ENCODE measurements around the gene ACAA1. TPM values are rescaled to one million over a fixed set of nuclear protein-coding genes. Genes with fewer than 3 reads are reported as not detected.
"Not testable (repeated sequence)": the region's sequence is repeated elsewhere in the genome, so short reads cannot be mapped to it uniquely, and the experiment has no call there.

The ACAA1 gene
- polyA plus RNA-seq, 1 experiment: 47.6 TPM

DNA sequence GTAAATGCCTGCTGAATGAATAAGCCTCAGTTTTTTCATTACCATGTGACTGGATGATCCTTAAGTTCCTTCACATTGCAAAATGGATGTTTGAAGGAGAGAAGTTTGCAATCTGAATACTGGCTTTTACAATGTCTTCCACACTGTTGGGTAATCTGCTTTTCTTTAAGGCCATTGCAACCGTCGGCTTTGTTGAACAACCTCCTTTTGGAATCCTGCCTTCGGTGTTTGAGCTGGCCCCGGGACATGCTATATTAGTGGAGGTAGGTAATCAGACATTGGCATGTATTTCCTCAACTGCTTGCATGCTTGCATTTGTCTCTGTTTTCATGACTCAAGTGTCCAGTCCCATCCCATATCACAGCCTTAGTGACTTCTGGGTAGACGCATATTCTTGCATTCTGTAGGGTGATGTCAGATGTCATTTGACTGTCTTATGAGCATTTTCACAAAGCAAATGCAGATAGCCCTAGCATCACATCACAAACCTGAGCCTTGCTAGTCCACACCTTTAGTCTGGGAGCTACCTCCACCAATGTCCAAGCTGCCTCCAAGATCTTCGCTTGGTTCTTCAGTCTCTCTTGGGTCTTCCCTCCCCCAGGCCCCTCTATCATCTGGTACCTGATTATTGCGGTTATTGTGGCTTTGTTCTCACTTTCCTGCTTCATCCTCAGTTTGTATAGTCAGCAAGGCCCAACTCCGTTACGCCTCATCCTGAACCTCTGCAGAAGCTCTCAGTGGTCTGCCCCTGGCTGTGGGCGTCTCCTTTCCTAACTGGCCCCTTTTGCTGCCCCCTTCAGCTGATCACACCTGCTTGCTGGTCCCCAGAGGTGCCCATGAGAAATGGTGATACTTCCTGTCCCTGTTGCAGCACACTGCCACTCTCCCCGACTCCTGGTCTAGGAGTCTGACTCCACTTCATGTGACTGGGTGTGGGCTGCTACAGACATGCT is 48.5 kb downstream of the ACAA1 start:
- H3K27me3 ChIP-seq (ENCODE audit: control insufficient read depth, insufficient read depth, low read length): peaks cover 8% of the 10 kb centered on the region
- no peak for DNase-seq (ENCODE audit: low read depth, low spot score)
- H3K27ac ChIP-seq (ENCODE audit: low read depth, low read length): no peak overlapping the region
- ChIA-PET CTCF (no interaction called here), POLR2A (no interaction called here)
- H3K9me3 ChIP-seq (ENCODE audit: control insufficient read depth, insufficient read depth, low read length): peaks cover 5% of the 10 kb centered on the region; the same call in 1 of the 2 replicates
- H3K4me3 ChIP-seq (ENCODE audit: low read depth, low read length): no peak overlapping the region
- TF ChIP-seq, protein P1, sequence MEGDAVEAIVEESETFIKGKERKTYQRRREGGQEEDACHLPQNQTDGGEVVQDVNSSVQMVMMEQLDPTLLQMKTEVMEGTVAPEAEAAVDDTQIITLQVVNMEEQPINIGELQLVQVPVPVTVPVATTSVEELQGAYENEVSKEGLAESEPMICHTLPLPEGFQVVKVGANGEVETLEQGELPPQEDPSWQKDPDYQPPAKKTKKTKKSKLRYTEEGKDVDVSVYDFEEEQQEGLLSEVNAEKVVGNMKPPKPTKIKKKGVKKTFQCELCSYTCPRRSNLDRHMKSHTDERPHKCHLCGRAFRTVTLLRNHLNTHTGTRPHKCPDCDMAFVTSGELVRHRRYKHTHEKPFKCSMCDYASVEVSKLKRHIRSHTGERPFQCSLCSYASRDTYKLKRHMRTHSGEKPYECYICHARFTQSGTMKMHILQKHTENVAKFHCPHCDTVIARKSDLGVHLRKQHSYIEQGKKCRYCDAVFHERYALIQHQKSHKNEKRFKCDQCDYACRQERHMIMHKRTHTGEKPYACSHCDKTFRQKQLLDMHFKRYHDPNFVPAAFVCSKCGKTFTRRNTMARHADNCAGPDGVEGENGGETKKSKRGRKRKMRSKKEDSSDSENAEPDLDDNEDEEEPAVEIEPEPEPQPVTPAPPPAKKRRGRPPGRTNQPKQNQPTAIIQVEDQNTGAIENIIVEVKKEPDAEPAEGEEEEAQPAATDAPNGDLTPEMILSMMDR (IDR thresholded peaks at IDR 0.05; ENCODE audit: low read depth, low read length): no peak

DNA sequence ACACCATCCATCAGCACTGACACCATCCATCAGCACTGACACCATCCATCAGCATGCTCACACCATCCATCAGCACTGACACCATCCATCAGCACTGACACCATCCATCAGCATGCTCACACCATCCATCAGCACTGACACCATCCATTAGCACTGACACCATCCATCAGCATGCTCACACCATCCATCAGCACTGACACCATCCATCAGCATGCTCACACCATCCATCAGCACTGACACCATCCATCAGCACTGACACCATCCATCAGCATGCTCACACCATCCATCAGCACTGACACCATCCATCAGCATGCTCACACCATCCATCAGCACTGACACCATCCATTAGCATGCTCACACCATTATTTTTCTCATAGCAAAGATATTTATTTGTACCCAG is 49.6 kb downstream of the ACAA1 start:
- DNase-seq (ENCODE audit: low read depth, low spot score); H3K27me3 ChIP-seq (ENCODE audit: control insufficient read depth, insufficient read depth, low read length); H3K9me3 ChIP-seq (ENCODE audit: control insufficient read depth, insufficient read depth, low read length); CTCF ChIA-PET; H3K27ac ChIP-seq (ENCODE audit: low read depth, low read length); H3K4me3 ChIP-seq (ENCODE audit: low read depth, low read length); POLR2A ChIA-PET: not testable (repeated sequence)

DNA sequence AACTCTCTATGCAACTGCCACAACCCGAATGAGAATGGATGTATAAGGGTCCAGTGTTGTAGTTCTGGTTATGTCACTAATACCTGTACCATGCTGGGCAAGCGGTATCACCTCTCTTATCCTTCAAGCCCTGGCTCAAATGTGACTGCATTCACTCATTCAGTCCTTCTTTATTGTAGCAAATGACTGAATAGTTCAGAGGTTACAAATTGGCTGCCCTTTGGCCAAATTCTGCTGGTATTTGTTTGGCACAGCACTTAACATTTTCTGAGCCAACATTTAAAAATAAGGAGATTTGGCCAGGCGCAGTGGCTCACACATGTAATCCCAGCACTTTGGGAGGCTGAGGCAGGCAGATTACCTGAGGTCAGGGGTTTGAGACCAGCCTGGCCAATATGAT is 50.4 kb downstream of the ACAA1 start:
- Histone ChIP-seq H3K4me3 (ENCODE audit: low read depth, low read length) (no peak overlapping the region), H3K27ac (ENCODE audit: low read depth, low read length) (no peak overlapping the region), H3K9me3 (ENCODE audit: control insufficient read depth, insufficient read depth, low read length) (peaks cover 5% of the 10 kb centered on the region; the same call in 1 of the 2 replicates), H3K27me3 (ENCODE audit: control insufficient read depth, insufficient read depth, low read length) (no peaks in the 10 kb centered on the region)
- no peak for DNase-seq (ENCODE audit: low read depth, low spot score)
- CTCF ChIA-PET: no interaction called here
- TF ChIP-seq, protein P1 (IDR thresholded peaks at IDR 0.05; ENCODE audit: low read depth, low read length): no peak
- POLR2A ChIA-PET: no interaction called here

DNA sequence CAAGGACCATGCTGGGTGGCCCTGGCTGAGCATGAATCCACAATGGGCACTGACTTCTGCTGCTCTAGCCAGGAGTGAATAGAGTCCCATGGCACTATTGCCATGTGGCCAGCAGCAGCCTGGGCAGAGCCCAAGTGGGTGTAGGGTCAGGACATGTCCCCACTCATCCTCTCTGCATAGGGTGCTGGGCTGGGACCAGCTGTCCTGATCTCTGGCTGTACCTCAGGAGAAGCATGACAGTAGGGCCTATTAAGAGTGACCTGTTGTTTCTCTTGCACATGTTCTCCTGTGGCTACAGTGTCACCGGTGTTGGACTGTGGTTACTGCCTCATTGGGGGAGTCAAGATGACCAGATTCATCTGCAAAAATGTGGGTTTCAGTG is 51.0 kb downstream of the ACAA1 start:
- no peak for DNase-seq (ENCODE audit: low read depth, low spot score)
- CTCF ChIA-PET: no interaction called here
- H3K27ac ChIP-seq (ENCODE audit: low read depth, low read length): no peak overlapping the region
- TF ChIP-seq, protein P1 (IDR thresholded peaks at IDR 0.05; ENCODE audit: low read depth, low read length): no peak
- no peaks in the 10 kb centered on the region for H3K27me3 ChIP-seq (ENCODE audit: control insufficient read depth, insufficient read depth, low read length)
- POLR2A ChIA-PET: no interaction called here
- H3K4me3 ChIP-seq (ENCODE audit: low read depth, low read length): no peak overlapping the region
- H3K9me3 ChIP-seq (ENCODE audit: control insufficient read depth, insufficient read depth, low read length): peaks cover 5% of the 10 kb centered on the region; the same call in 1 of the 2 replicates

DNA sequence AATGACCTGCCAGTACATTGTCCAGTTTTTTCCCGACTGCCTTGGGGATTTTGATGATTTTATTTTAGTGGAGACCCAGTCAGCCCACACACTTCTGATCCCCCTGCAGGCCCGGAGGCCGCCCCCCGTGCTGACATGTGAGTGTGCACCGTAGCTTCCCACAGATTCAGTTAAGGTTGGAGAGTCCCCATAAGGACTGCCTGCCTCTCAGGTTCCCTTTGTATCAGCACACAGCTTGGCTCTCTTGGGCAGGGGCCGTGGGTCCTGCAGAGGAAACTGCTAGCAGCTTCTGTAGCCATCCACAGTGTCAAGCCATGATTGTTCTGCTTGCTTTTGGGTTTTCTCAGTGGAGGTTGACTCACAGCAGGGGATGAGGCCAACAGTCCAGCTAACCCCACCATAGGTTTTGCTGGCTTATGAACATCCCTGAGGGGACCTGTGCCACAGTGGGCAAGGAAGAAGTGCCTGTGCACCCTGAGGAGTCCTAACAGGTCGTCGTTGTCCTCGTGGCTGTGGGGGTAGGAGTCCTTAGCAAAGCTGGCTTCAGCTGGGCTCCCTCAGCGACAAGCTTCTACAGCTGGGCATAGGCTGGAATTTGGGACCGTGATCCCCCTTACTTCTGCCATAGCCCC is 51.5 kb downstream of the ACAA1 start:
- TF ChIP-seq, protein P1 (IDR thresholded peaks at IDR 0.05; ENCODE audit: low read depth, low read length): no peak
- CTCF ChIA-PET: no interaction called here

More for the DNA sequence above, 51.5 kb downstream of the ACAA1 start:
- no peak overlapping the region for H3K27ac ChIP-seq (ENCODE audit: low read depth, low read length)
- H3K9me3 ChIP-seq (ENCODE audit: control insufficient read depth, insufficient read depth, low read length): peaks cover 5% of the 10 kb centered on the region; the same call in 1 of the 2 replicates
- H3K4me3 ChIP-seq (ENCODE audit: low read depth, low read length): no peak overlapping the region
- POLR2A ChIA-PET: no interaction called here
- no peak for DNase-seq (ENCODE audit: low read depth, low spot score)
- no peaks in the 10 kb centered on the region for H3K27me3 ChIP-seq (ENCODE audit: control insufficient read depth, insufficient read depth, low read length)

Measured in AG04450 (cell line).